HepG2 (cell line): ENCODE data around the gene ZBTB37. TPM values are rescaled to one million over a fixed set of nuclear protein-coding genes. Genes with fewer than 3 reads are reported as not detected.
A peak's percentile ranks its signal among the peaks of the same experiment; 100 is the strongest.

Experiments
- ATF1 ChIP-seq: IDR thresholded peaks from 2 replicates; pipeline ENCODE4 v1.6.1; 2016; ENCODE audit warnings: mild to moderate bottlenecking, control low read depth
- ATF6 ChIP-seq: sonication (generic); formaldehyde crosslinking; conservative IDR thresholded peaks from 2 replicates; pipeline ENCODE4 v1.4.0; 2020; ENCODE audit warnings: missing genetic modification reagents
- BCLAF1 ChIP-seq: fragments of 450-650 bp; IDR thresholded peaks from 2 replicates; pipeline ENCODE4 v1.6.1; 2017; ENCODE audit warnings: mild to moderate bottlenecking
- CAMTA2 ChIP-seq: sonication (generic); formaldehyde crosslinking; IDR thresholded peaks from 2 replicates; pipeline ENCODE4 v1.4.0; 2020; ENCODE audit warnings: mild to moderate bottlenecking, missing genetic modification reagents, borderline replicate concordance
- CEBPG ChIP-seq: IDR thresholded peaks from 2 replicates; pipeline ENCODE4 v1.6.1; 2016
- EP300 ChIP-seq, 3 experiments: sonication (generic) in 1 of 3; formaldehyde crosslinking in 1 of 3; IDR thresholded peaks; 2 replicates each; pipeline versions ENCODE4 v1.5.1 to v1.6.1; 2011 to 2020; ENCODE audit warnings: low read depth in 2 of 3, low read length in 2 of 3, borderline replicate concordance in 1 of 3, improper control_type of control experiment in 1 of 3, mild to moderate bottlenecking in 1 of 3, missing genetic modification reagents in 1 of 3, moderate library complexity in 1 of 3
- HNF4A ChIP-seq: sonication (generic); formaldehyde crosslinking; IDR thresholded peaks from 2 replicates; pipeline ENCODE4 v1.4.0; 2020; ENCODE audit warnings: missing genetic modification reagents
- KDM3A ChIP-seq: IDR thresholded peaks from 2 replicates; pipeline ENCODE4 v1.6.1; 2018; ENCODE audit warnings: low read depth, missing compliant biosample characterization
- RXRA ChIP-seq: sonication (generic); formaldehyde crosslinking; IDR thresholded peaks from 2 replicates; pipeline ENCODE4 v1.5.1; 2020; ENCODE audit warnings: missing genetic modification reagents
- SRSF9 ChIP-seq: fragments of 200-400 bp; formaldehyde crosslinking; IDR thresholded peaks from 2 replicates; pipeline ENCODE4 v1.6.1; 2018; ENCODE audit warnings: borderline replicate concordance, mild to moderate bottlenecking, low read depth, low read length; ENCODE audit not compliant: insufficient read depth, poor library complexity, severe bottlenecking
- ZBTB4 ChIP-seq: sonication (generic); formaldehyde crosslinking; IDR thresholded peaks from 2 replicates; pipeline ENCODE4 v1.4.0; 2020; ENCODE audit warnings: missing genetic modification reagents, mild to moderate bottlenecking, borderline replicate concordance
- ZNF281 ChIP-seq: sonication (generic); formaldehyde crosslinking; IDR thresholded peaks from 2 replicates; pipeline ENCODE4 v1.4.0; 2020; ENCODE audit warnings: missing genetic modification reagents, borderline replicate concordance
- ZNF331 ChIP-seq: sonication (generic); formaldehyde crosslinking; IDR thresholded peaks from 2 replicates; pipeline ENCODE4 v1.4.0; 2020; ENCODE audit warnings: missing genetic modification reagents
- ZNF598 ChIP-seq: sonication (generic); formaldehyde crosslinking; IDR thresholded peaks from 2 replicates; pipeline ENCODE4 v1.5.1; 2020; ENCODE audit warnings: mild to moderate bottlenecking, missing genetic modification reagents, borderline replicate concordance
- ZSCAN21 ChIP-seq: sonication (generic); formaldehyde crosslinking; IDR thresholded peaks from 2 replicates; pipeline ENCODE4 v1.8.0; 2022; ENCODE audit warnings: mild to moderate bottlenecking, missing genetic modification reagents, moderate library complexity, borderline replicate concordance
- polyA plus RNA-seq, 8 experiments: library from polyadenylated mRNA; depleted of rRNA in 3 of 8; stranded (reverse) in 7 of 8; unstranded in 1 of 8; fragments of >200 nt; fragmentation: Illumina TruSeq in 4 of 8; extraction: Trizol in 4 of 8; gene quantifications; 2 replicates each; pipeline versions ENCODE4 v1.2.1 to v1.2.3, GENCODE V29; 2011 to 2016; ENCODE audit warnings: low read depth in 4 of 8, missing spikeins in 1 of 8, mixed read lengths in 1 of 8; ENCODE audit not compliant: insufficient read depth in 1 of 8
- total RNA-seq, 5 experiments: library from RNA; depleted of rRNA; stranded (reverse); fragments of >200 nt; fragmentation: Illumina TruSeq; extraction: Trizol; gene quantifications; 2 replicates each; pipeline ENCODE4 v1.2.3, GENCODE V29; 2016; ENCODE audit warnings: low read depth in 1 of 5

The ZBTB37 gene
- total and polyA plus RNA-seq, 2 of the 13 experiments (the other 11 are each of a cell fraction or from before 2014, with no cell fraction given), result 2.6 to 7.7 TPM

- TF ChIP-seq ZNF281 (CRISPR knock-in tag) (no peak), CEBPG (CRISPR knock-in tag) (peak; percentile 43), RXRA (CRISPR knock-in tag) (peak; percentile 38; the same call in 1 of the 2 replicates), CAMTA2 (CRISPR knock-in tag) (0 out of 2 replicates have a peak, but pooled peaks have one; percentile 22), ATF6 (no peak), ATF1 (CRISPR knock-in tag) (peak; percentile 91), ZBTB4 (CRISPR knock-in tag) (no peak), ZNF598 (CRISPR knock-in tag) (no peak), KDM3A (CRISPR knock-in tag) (peak; percentile 49; the same call in 1 of the 2 replicates), EP300 (IDR thresholded peaks at IDR 0.05; ENCODE audit: low read depth in 2 of 2, low read length in 2 of 2) (no peak; a peak in 1 of 4 replicates), EP300 (CRISPR knock-in tag; IDR thresholded peaks at IDR 0.05; ENCODE audit: borderline replicate concordance) (no peak), SRSF9 (no peak), BCLAF1 (no peak), HNF4A (CRISPR knock-in tag) (no peak), ZNF331 (no peak; the same call in 1 of the 2 replicates), ZSCAN21 (CRISPR knock-in tag) (peak; percentile 89)
These were observed 43.7 kb upstream of the ZBTB37 start, which contains the start of the genes CENPL and DARS2 (continued) for GRCh38 chr1:173824315-173825081.
